GM21381 (cell line): Measurements from ENCODE around the gene TNN.

Experiments used
- ATAC-seq: cut with Tn5 transposase; IDR thresholded peaks from one replicate; pipeline ENCODE4 v1.9.1; 2021; ENCODE audit warnings: mild to moderate bottlenecking, moderate library complexity; ENCODE audit not compliant: unreplicated experiment

TNN gene

DNA sequence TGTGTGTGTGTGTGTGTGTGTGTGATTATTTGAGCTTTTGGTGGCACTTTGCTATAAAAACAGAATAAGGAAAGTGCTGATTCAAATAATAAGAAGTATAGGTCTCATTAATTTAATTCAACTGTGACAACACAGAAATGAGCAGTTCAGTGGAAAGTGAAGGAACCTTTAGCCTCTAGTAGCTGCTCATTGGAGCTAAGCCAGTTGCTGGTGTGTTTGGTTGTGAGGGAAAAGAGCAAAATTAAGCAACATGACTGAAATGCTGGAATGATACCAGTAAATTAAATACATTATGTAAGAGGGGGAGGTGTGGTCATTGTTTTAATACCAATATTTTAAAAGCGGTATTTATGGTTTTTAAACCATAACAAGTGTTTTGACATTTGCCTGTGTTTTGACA, 69.7 kb downstream of the TNN start:
- ATAC-seq: no peak

DNA sequence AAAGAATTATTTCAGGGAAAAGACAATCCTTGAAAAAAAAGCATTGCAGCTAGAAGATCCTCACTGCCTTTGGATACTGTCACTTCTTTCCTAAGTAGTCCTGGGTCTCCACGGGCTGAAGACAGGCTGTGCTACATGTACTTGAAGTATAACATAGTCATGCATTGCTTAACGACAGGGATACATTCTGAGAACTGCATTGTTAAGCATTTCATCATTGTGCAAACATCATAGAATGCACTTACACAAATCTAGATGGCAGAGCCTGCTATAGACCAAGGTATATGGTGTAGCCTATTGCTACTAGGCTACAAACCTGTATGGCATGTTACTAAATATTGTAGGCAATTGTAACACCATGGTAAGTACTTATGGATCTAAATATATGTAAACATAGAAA, 70.9 kb downstream of the TNN start:
- no peak for ATAC-seq

GRCh38 chr1:175145899-175146528, 78.4 kb downstream of the TNN start:
- ATAC-seq: no peak

GRCh38 chr1:175146529-175147213, 79.0 kb downstream of the TNN start:
- ATAC-seq: peak; percentile 49

GRCh38 chr1:175147569-175147968, 79.9 kb downstream of the TNN start:
- no peak for ATAC-seq

DNA sequence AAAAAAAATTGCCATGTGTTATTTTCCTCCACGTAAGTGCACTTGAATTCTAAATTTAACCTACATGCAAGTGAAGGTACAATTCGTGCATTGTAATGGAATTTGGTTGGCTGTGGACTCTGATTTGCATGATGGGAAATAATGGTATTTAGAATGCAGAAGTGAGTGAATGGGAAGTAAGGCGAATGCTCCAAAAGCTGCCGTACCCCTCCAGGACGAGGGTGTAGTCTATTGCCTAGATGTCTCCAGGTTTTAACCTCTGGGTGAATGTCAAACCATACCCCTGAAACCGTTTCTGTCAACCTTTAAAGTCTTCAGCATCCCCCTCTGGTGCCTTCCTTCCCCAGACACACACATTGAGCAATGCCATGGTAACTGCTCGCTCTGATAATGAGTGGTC, 80.4 kb downstream of the TNN start:
- ATAC-seq: no peak

- ATAC-seq: no peak
Observed at GRCh38 chr1:175150596-175151319, 83.1 kb downstream of the TNN start.

GRCh38 chr1:175152006-175152652, 84.5 kb downstream of the TNN start:
- ATAC-seq: no peak

DNA sequence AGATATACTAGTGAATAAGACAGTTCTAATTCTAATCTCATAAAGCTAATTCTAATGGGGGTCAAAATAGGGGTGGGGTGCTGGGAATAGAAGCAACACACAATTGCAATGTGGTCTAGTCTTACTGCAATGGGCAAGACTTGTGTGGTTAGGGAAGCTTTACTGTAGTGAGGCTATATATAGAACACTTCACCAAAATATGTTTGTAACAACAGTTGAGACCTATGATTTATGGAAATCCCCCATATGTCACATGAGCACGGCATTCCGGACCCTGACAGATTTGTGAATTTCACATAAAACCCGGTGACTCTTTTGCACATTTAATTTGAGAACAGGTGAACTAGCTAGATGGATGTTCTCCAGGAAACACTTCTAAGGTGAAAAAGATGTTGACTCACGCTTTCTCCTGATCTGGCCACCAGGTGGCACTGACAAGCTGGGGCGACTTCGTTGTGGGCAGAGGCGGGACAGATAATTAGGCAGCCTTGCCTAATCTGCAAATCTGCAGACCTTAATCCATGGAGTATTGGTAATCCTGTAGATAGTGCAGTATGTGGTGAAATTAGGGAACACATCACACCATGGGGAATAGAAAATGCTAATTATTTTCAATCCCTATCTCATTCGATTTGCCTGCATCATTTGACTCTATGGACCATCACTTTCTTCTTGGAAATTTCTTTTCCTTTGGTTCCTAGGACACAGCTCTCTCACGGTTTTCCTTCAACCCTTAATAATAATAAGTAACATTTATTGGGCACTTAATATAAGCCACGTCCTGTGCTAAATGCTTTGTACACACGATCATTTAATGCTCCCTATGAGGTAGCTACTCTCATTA, 87.2 kb downstream of the TNN start:
- no peak for ATAC-seq

GRCh38 chr1:175155473-175155856, 87.8 kb downstream of the TNN start:
- ATAC-seq: no peak

- no peak for ATAC-seq
Observed at GRCh38 chr1:175155936-175156335, 88.3 kb downstream of the TNN start.

- no peak for ATAC-seq
Observed at GRCh38 chr1:175157200-175157599, 89.6 kb downstream of the TNN start.

DNA sequence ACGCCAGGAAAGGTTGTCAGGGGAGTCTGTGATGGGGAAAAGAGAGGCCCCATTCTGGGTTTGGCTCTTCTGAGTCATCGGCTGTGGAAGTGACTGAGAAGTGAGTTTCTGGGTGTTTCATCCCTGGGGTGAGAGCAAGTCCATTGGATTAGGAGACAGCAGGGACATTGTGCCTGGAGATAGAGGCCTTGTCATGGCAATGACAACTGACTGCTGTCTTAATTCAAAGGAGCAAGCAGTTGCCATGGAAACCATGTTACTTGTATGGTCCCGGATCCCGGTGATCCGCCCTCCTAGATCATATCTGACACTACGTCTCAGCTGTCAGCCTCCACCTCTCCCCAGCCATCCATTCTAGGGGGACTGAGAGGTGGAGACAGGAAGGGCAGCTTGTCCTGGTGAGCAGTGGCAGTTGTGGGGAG, 90.5 kb downstream of the TNN start:
- no peak for ATAC-seq

DNA sequence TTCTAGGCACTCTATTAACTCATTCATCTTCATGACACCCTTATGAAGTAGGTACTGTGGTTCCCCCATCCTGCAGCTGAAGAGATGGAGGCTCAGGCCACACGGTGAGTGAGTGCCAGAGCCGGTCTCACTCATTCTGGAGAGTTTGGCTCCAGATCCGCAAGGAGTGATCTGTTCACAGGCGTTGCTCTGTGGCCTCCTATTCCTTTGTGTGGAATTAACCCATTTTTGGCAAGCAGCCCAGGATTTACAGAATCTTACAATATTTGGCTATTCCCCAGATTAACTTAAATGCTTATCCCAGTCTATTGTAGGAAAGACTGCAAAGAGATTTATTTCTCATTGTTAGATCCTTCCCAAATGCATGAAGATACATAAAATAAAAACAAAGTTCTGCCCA, 95.3 kb downstream of the TNN start:
- no peak for ATAC-seq

DNA sequence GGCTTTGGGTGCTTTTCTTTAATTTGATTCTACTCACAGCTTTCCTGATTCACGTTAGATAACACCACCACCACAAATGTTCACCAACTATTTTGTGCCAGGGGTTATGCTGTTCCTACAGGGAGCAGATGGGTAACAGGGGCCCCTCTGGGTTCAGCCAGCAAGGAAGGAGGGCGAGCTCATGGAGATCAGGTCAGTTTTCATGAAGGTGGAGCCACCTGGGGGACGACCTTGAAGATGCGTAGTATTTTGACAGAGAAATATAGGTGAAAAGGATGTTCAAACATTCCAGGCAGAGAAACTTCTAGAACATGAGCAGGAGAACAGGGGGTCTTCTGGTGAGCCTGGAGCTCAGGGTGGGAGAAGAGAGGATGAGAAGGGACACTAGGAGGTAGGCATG, 96.1 kb downstream of the TNN start:
- no peak for ATAC-seq

DNA sequence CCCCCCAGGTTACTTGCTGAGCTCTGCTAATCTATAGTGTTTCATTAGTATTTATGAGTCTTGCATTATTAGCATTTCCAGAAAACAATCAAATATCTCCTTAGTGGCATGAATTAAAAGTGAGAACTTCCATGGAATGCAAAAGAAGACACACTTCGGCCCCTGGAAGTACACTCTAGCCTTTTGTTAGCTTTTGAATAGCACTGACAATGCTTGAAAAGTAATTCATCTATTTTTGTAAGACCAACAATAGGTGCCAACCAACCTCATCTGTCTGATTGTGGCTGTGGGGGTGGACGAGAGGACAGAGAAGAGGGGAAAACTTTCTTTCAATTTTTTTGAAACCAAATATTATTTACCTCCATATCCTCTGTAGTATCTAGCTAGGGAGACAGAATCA, 97.1 kb downstream of the TNN start:
- ATAC-seq: no peak

GRCh38 chr1:175166746-175167145, 99.1 kb downstream of the TNN start:
- no peak for ATAC-seq

DNA sequence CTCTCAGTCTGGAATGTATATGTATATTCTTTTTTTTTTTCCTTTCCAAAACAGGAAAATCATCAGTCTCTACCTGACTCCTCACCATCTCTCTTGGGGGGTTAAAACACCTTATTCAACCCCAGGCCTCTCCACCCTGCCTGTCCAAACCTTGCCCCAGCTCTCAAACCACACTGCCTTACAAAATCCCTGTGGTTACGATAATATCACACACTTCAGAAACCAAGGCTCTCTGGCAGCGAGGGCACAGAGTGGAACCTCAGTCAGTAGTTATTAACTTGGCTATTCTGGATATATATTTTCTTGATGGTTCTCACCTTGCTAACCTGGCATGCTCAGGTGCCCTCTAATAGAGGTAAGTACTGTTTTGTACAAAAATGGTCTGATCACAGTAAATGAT, 100.2 kb downstream of the TNN start:
- ATAC-seq: no peak

- ATAC-seq: no peak
Observed at GRCh38 chr1:175168782-175169181, 101.1 kb downstream of the TNN start.

DNA sequence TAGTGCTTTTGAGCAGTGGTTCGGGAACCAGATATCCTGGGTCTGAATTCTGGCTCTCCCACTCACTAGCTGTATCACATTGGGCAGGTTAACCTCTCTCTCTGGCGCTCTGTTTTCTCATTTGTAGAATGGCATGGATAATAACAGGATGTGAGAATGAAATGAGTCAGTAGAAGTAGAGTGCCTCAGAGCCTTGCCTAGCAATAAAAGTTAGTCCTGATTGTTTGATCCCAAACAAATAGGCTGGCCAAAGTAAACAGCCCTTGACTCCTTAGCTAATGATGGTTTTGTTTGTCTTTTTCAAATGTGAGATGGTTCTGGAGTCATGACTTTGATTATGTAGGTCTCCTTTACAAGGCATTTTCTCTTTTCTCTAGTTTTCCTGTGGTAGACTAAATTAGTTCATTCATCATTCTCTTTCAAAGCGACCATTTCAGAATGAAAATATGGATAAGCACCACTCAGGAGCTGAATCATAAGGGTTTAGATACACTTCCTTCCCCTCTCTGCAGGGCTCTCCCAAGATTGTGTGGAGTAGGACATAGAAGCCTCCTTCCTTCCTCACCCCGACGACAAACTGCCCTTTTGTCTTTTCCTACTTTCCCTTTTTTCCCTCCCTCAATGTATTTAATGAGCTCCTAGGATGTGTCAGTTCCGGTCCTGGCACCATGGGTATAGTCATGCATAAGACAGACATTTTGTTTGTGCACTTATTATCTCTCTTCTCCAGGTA, 101.8 kb downstream of the TNN start:
- ATAC-seq: no peak
